HCT116 (cell line): ENCODE data around the gene IFNGR2. TPM values are rescaled to one million over a fixed set of nuclear protein-coding genes. Genes with fewer than 3 reads are reported as not detected.

Experiments used
- ATAC-seq: fragments of 200-7000 bp; cut with Tn5 transposase; 2 replicates; pipeline ENCODE4 v1.9.1; 2020; ENCODE audit warnings: mild to moderate bottlenecking, moderate library complexity
- Bru-seq: library from RNA; stranded (reverse); fragments of 400-500 nt; gene quantifications from one replicate; lab custom pipeline; 2021; lab: Mats Ljungman, UMichigan
- BruChase-seq, 2 experiments: library from RNA; stranded (reverse); fragments of 400-500 nt; gene quantifications; one replicate each; lab custom pipeline; 2021; lab: Mats Ljungman, UMichigan
- BruUV-seq: library from RNA; stranded (reverse); fragments of 400-500 nt; replicated peaks from 2 replicates; lab custom pipeline; 2021; lab: Mats Ljungman, UMichigan
- CTCF ChIA-PET: fragments of 300-600 bp; sonication (Branson Sonifier 250); formaldehyde crosslinking; loops from one replicate; lab custom pipeline; 2021; ENCODE audit warnings: antibody characterized with exemption; lab: Charles Lee
- POLR2A ChIA-PET: fragments of 300-600, 350-600 bp; sonication (Branson Sonifier 250); formaldehyde crosslinking; loops from one replicate; lab custom pipeline; 2021; ENCODE audit warnings: antibody characterized with exemption; lab: Charles Lee
- RAD21 ChIA-PET, 2 experiments: fragments of 300-600 bp; sonication (Branson Sonifier 250); formaldehyde crosslinking; loops; one replicate each; lab custom pipeline; 2023; ENCODE audit warnings: low total read pairs in 2 of 2; ENCODE audit not compliant: uncharacterized antibody in 2 of 2, unreplicated experiment in 2 of 2, low non-redundant PET in 1 of 2; lab: Charles Lee
- DNase-seq: peaks from one replicate; pipeline ENCODE4 v3.0.0-alpha.2; 2010; ENCODE audit warnings: low read depth, low spot score
- H2AFZ ChIP-seq: fragments of 200-600 bp; shearing (Covaris generic), sonication (generic); 2 replicates; pipeline ENCODE4 v1.6.1; 2017; ENCODE audit warnings: low read depth, mixed run types, mixed read lengths, antibody characterized with exemption, low read length; ENCODE audit not compliant: poor library complexity, severe bottlenecking
- H3K27ac ChIP-seq: 2 replicates; pipeline ENCODE4 v1.5.1; 2012; ENCODE audit warnings: low read depth, low read length
- H3K27me3 ChIP-seq: fragments of 200-600 bp; sonication (generic); 2 replicates; pipeline ENCODE4 v1.6.1; 2016; ENCODE audit warnings: mixed run types, low read length, mixed read lengths; ENCODE audit not compliant: insufficient read depth
- H3K36me3 ChIP-seq, 2 experiments: fragments of 200-500 bp in 1 of 2; fragments of 200-600 bp in 1 of 2; sonication (Bioruptor generic) in 1 of 2; sonication (generic) in 1 of 2; 2 replicates each; pipeline versions ENCODE4 v1.5.1 to v1.6.1; 2014 to 2016; ENCODE audit warnings: low read length in 2 of 2, inconsistent platforms in 1 of 2, mixed read lengths in 1 of 2, mixed run types in 1 of 2; ENCODE audit not compliant: insufficient read depth in 2 of 2, control insufficient read depth in 1 of 2
- H3K4me1 ChIP-seq, 2 experiments: fragments of 200-600 bp in 1 of 2; sonication (generic) in 1 of 2; 2 replicates each; pipeline versions ENCODE4 v1.5.1 to v1.6.1; 2012 to 2017; ENCODE audit warnings: low read length in 2 of 2, inconsistent platforms in 1 of 2, mild to moderate bottlenecking in 1 of 2, mixed read lengths in 1 of 2, mixed run types in 1 of 2, moderate library complexity in 1 of 2; ENCODE audit not compliant: insufficient read depth in 2 of 2, control insufficient read depth in 1 of 2
- H3K4me2 ChIP-seq: fragments of 200-600 bp; sonication (generic); 2 replicates; pipeline ENCODE4 v1.6.1; 2017; ENCODE audit warnings: mixed run types, low read length, mixed read lengths
- H3K4me3 ChIP-seq, 2 experiments: fragments of 200-600 bp in 1 of 2; sonication (generic) in 1 of 2; replicated peaks in 1 of 2; 2 replicates each; pipeline ENCODE4 v1.5.1; 2011 to 2016; ENCODE audit warnings: low read length in 2 of 2, control low read depth in 1 of 2, low read depth in 1 of 2, mild to moderate bottlenecking in 1 of 2, mixed read lengths in 1 of 2, mixed run types in 1 of 2
- H3K79me2 ChIP-seq: fragments of 200-600 bp; sonication (generic); 2 replicates; pipeline ENCODE4 v1.6.1; 2017; ENCODE audit warnings: mild to moderate bottlenecking, mixed run types, low read length, moderate library complexity, mixed read lengths; ENCODE audit not compliant: insufficient read depth
- H3K9ac ChIP-seq: fragments of 200-600 bp; sonication (generic); 2 replicates; pipeline ENCODE4 v1.6.1; 2016; ENCODE audit warnings: low read length, mixed read lengths
- H3K9me2 ChIP-seq: fragments of 200-600 bp; sonication (generic), shearing (Covaris generic); 2 replicates; pipeline ENCODE4 v1.6.1; 2017; ENCODE audit warnings: mixed run types, mild to moderate bottlenecking, moderate library complexity; ENCODE audit not compliant: insufficient read depth
- H3K9me3 ChIP-seq, 2 experiments: fragments of 200-500 bp in 1 of 2; fragments of 200-600 bp in 1 of 2; sonication (Bioruptor generic) in 1 of 2; sonication (generic) in 1 of 2; 2 replicates each; pipeline ENCODE4 v1.6.1; 2014 to 2017; ENCODE audit warnings: low read length in 2 of 2, mixed read lengths in 2 of 2, inconsistent platforms in 1 of 2, low read depth in 1 of 2, mild to moderate bottlenecking in 1 of 2, mixed run types in 1 of 2, moderate library complexity in 1 of 2; ENCODE audit not compliant: control insufficient read depth in 1 of 2, insufficient read depth in 1 of 2
- H4K20me1 ChIP-seq: fragments of 200-600 bp; sonication (generic), shearing (Covaris generic); 2 replicates; pipeline ENCODE4 v1.6.1; 2017; ENCODE audit warnings: mixed run types, mild to moderate bottlenecking, moderate library complexity; ENCODE audit not compliant: insufficient read depth
- CBX3 ChIP-seq: IDR thresholded peaks from 2 replicates; pipeline ENCODE4 v1.6.1; 2012; ENCODE audit warnings: low read depth
- CTCF ChIP-seq, 3 experiments: fragments of 200-600 bp in 1 of 3; sonication (generic) in 1 of 3; IDR thresholded peaks in 2 of 3; conservative IDR thresholded peaks in 1 of 3; 2 replicates each; pipeline ENCODE4 v1.5.1; 2012 to 2017; ENCODE audit warnings: low read depth in 2 of 3, low read length in 2 of 3, antibody characterized with exemption in 1 of 3, borderline replicate concordance in 1 of 3, control low read depth in 1 of 3, mild to moderate bottlenecking in 1 of 3, mixed read lengths in 1 of 3, mixed run types in 1 of 3, moderate library complexity in 1 of 3; ENCODE audit not compliant: insufficient read depth in 1 of 3
- ELF1 ChIP-seq: IDR thresholded peaks from 2 replicates; pipeline ENCODE4 v1.6.1; 2012; ENCODE audit warnings: low read depth, borderline replicate concordance
- MAX ChIP-seq: IDR thresholded peaks from 2 replicates; pipeline ENCODE4 v1.6.1; 2012
- POLR2A ChIP-seq: IDR thresholded peaks from 2 replicates; pipeline ENCODE4 v1.7.0; 2011; ENCODE audit warnings: borderline replicate concordance; ENCODE audit not compliant: insufficient read depth, insufficient read length; ENCODE audit errors: extremely low read depth
- POLR2AphosphoS5 ChIP-seq: IDR thresholded peaks from 2 replicates; pipeline ENCODE4 v1.6.1; 2011; ENCODE audit warnings: mild to moderate bottlenecking, low read depth, low read length, moderate library complexity
- SIN3A ChIP-seq: IDR thresholded peaks from 2 replicates; pipeline ENCODE4 v1.6.1; 2012; ENCODE audit warnings: low read depth
- SP1 ChIP-seq: IDR thresholded peaks from 2 replicates; pipeline ENCODE4 v1.6.1; 2012; ENCODE audit warnings: low read depth
- SRF ChIP-seq: IDR thresholded peaks from 2 replicates; pipeline ENCODE4 v1.6.1; 2012; ENCODE audit warnings: low read depth
- YY1 ChIP-seq: IDR thresholded peaks from 2 replicates; pipeline ENCODE4 v1.6.1; 2011; ENCODE audit warnings: low read length, low read depth, moderate library complexity, mild to moderate bottlenecking; ENCODE audit not compliant: insufficient replicate concordance; ENCODE audit errors: extremely low read depth
- ZFX ChIP-seq: fragments of 450-650 bp; IDR thresholded peaks from 2 replicates; pipeline ENCODE4 v1.6.1; 2017
- intact Hi-C: fragments of 100-400 bp; cut with micrococcal nuclease; formaldehyde crosslinking; loops from 2 replicates; pipeline ENCODE4 v1.10.0; 2022
- long read RNA-seq: library from polyadenylated mRNA; unstranded; transcript quantifications from one replicate; pipeline ENCODE4 v2.0.0, GENCODE V29; 2021; ENCODE audit not compliant: unreplicated experiment
- polyA plus RNA-seq: library from polyadenylated mRNA; unstranded; fragments of >200 nt; gene quantifications from 2 replicates; pipeline ENCODE4 v1.2.1, GENCODE V29; 2012; ENCODE audit warnings: missing spikeins
- total RNA-seq: library from RNA; stranded (reverse); gene quantifications from one replicate; pipeline ENCODE4 v1.2.1, GENCODE V29; 2021; ENCODE audit not compliant: unreplicated experiment
- TF ChIP-seq, protein P1 (sequence below): IDR thresholded peaks from 2 replicates; pipeline ENCODE4 v1.6.1; 2011; ENCODE audit warnings: mild to moderate bottlenecking, low read length, moderate library complexity; ENCODE audit not compliant: insufficient replicate concordance; ENCODE audit errors: extremely low read depth

Gene IFNGR2, protein sequence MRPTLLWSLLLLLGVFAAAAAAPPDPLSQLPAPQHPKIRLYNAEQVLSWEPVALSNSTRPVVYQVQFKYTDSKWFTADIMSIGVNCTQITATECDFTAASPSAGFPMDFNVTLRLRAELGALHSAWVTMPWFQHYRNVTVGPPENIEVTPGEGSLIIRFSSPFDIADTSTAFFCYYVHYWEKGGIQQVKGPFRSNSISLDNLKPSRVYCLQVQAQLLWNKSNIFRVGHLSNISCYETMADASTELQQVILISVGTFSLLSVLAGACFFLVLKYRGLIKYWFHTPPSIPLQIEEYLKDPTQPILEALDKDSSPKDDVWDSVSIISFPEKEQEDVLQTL
- 44.6 TPM for total RNA-seq
- 37.5 and 39.6 TPM in 2 replicates for polyA plus RNA-seq
- Bru-seq, nascent RNA: percentile 78 among the genes with signal in this experiment
- percentile 77 among the genes with signal in this experiment for BruChase-seq, experiment 1, labeled RNA remaining after a 6-hour chase
- percentile 65 among the genes with signal in this experiment for BruChase-seq, experiment 2, labeled RNA remaining after a 2-hour chase
- long read RNA-seq, transcript IFNGR2-201 (7 exons, 2,221 nt): major isoform, 135 of 158 reads
- long read RNA-seq, transcript IFNGR2-202 (8 exons, 1,742 nt): minor isoform, 6 of 158 reads
- long read RNA-seq, transcript IFNGR2-206 (6 exons, 966 nt): minor isoform, 5 of 158 reads
- long read RNA-seq, partial matches to known transcripts: 5 of 158 reads
- long read RNA-seq, other reads (novel, unspliced or antisense): 6 of 158 reads

GRCh38 chr21:33403128-33403785 is at the start of gene IFNGR2:
TSS of gene IFNGR2 (plus strand) at chr21:33403413. CDS start at chr21:33403544, 131 bp downstream.
- POLR2A ChIA-PET: no interaction called here
- no peaks in the 10 kb centered on the region for H3K9me2 ChIP-seq

More at GRCh38 chr21:33403128-33403785, at the start of gene IFNGR2:
- no peak within 1 kb of the TSS for H2AFZ ChIP-seq
- peak within 1 kb of the TSS; percentile 92 for H3K27ac ChIP-seq
- BruUV-seq: no TSS peak
- ChIA-PET RAD21 (no interaction called here), CTCF (no interaction called here)
- intact Hi-C loops: no loop called here
- H3K4me1 ChIP-seq: peaks cover 35 to 44% of the 10 kb centered on the region in 2 experiments
- peak; percentile 52 for TF ChIP-seq POLR2A
- TF ChIP-seq MAX: no peak
- peak; percentile 95 for TF ChIP-seq ZFX
- no peak for TF ChIP-seq SIN3A
- peak; percentile 66 for TF ChIP-seq YY1
- TF ChIP-seq, protein P1, sequence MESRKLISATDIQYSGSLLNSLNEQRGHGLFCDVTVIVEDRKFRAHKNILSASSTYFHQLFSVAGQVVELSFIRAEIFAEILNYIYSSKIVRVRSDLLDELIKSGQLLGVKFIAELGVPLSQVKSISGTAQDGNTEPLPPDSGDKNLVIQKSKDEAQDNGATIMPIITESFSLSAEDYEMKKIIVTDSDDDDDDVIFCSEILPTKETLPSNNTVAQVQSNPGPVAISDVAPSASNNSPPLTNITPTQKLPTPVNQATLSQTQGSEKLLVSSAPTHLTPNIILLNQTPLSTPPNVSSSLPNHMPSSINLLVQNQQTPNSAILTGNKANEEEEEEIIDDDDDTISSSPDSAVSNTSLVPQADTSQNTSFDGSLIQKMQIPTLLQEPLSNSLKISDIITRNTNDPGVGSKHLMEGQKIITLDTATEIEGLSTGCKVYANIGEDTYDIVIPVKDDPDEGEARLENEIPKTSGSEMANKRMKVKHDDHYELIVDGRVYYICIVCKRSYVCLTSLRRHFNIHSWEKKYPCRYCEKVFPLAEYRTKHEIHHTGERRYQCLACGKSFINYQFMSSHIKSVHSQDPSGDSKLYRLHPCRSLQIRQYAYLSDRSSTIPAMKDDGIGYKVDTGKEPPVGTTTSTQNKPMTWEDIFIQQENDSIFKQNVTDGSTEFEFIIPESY: no peak
- peak; percentile 35; the same call in 1 of the 2 replicates for TF ChIP-seq POLR2AphosphoS5
- no peak for TF ChIP-seq ELF1
- TF ChIP-seq SP1: no peak
- TF ChIP-seq SRF: no peak
- TF ChIP-seq CTCF (IDR thresholded peaks at IDR 0.05 in 2 of 3, conservative IDR thresholded peaks at IDR 0.05 in 1 of 3; ENCODE audit: borderline replicate concordance in 1 of 3, insufficient read depth in 1 of 3, low read depth in 2 of 3, low read length in 2 of 3): no peak
- TF ChIP-seq CBX3: no peak
- no peaks in the 10 kb centered on the region for H3K36me3 ChIP-seq
- H3K79me2 ChIP-seq: peaks cover 44% of the 10 kb centered on the region
- DNase-seq (no peak), ATAC-seq (peak; percentile 48)
- peak within 1 kb of the TSS; percentile 97 for H3K4me2 ChIP-seq
- H3K9ac ChIP-seq: peak within 1 kb of the TSS; percentile 89
- H3K4me3 ChIP-seq: peak within 1 kb of the TSS; percentile 77 to 87
- no peaks in the 10 kb centered on the region for H3K27me3 ChIP-seq
- H3K9me3 ChIP-seq: no peaks in the 10 kb centered on the region
- H4K20me1 ChIP-seq: no peaks in the 10 kb centered on the region
